GM12872 (cell line): ENCODE measurements around the gene BNIPL.

ENCODE experiments used
- CTCF ChIP-seq: IDR thresholded peaks from 3 replicates; pipeline ENCODE4 v1.5.1; 2011; ENCODE audit warnings: low read depth, mild to moderate bottlenecking, low read length, moderate library complexity; ENCODE audit not compliant: insufficient read depth

The BNIPL gene

GRCh38 chr1:151003180-151003579 lies 33.2 kb upstream of the BNIPL start:
- no peak for TF ChIP-seq CTCF

- TF ChIP-seq CTCF, result no peak
These were observed 30.6 kb upstream of the BNIPL start for GRCh38 chr1:151005729-151006319.

GRCh38 chr1:151006327-151007052 lies 29.9 kb upstream of the BNIPL start, which contains the start of gene MINDY1:
MINDY1 (minus strand) TSS chr1:151006902; CDS start chr1:151002617, 4,285 bp downstream.
- peak; percentile 65 for TF ChIP-seq CTCF

GRCh38 chr1:151007853-151008243 lies 28.5 kb upstream of the BNIPL start:
- no peak for TF ChIP-seq CTCF

GRCh38 chr1:151008244-151009205 lies 27.9 kb upstream of the BNIPL start, which contains the start of gene PRUNE1:
PRUNE1 (plus strand) TSS chr1:151008449; CDS start chr1:151008633, 184 bp downstream.
- TF ChIP-seq CTCF, result no peak

- TF ChIP-seq CTCF, result no peak
These were observed 27.2 kb upstream of the BNIPL start for GRCh38 chr1:151009206-151009587.
